A549 treated with CORT108297 at 1 μM for 4 hours (cell line): ENCODE results near the gene SLC10A7. TPM values are rescaled to one million over a fixed set of nuclear protein-coding genes. Genes with fewer than 3 reads are reported as not detected.

Experiments
- total RNA-seq: library from RNA; stranded (reverse); fragments of 200-300 nt; extraction: Qiagen RNA extraction; gene quantifications from 5 replicates; pipeline ENCODE4 v1.2.3, GENCODE V29; 2022

Gene SLC10A7, protein sequence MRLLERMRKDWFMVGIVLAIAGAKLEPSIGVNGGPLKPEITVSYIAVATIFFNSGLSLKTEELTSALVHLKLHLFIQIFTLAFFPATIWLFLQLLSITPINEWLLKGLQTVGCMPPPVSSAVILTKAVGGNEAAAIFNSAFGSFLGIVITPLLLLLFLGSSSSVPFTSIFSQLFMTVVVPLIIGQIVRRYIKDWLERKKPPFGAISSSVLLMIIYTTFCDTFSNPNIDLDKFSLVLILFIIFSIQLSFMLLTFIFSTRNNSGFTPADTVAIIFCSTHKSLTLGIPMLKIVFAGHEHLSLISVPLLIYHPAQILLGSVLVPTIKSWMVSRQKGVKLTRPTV
- 2.0 to 2.9 TPM (median 2.5 TPM) in 5 replicates for total RNA-seq

DNA sequence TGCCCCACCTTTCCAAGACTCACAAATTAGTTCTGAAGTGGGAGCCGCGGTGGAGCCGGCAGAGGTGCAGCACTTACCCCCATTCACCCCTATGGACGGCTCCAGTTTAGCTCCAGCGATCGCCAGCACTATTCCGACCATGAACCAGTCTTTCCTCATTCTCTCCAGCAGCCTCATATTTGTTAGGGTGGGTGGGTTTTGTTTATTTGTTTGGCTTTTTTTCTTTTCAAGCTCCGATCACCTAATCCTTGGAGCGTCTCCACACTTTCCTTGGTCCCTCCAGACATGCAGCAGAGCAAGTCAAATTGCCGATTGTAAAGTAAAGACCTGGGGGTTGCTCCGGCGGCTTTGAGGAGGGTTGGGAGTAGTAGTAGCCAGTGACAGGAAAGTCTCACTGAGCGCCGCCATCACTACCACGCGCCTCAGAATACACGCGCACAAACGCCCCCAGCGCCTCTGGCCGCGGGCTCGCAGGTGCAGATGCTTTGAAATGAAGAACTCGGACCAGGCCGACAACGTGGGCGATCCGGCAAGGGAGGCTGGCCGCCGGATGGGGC lies at the start of gene SLC10A7:
SLC10A7 (minus strand) TSS at position 400 of the 557 bp plus-strand sequence; CDS start at position 177, 223 bp downstream.

GRCh38 chr4:146214238-146214637 lies 307.5 kb downstream of the SLC10A7 start, which contains the start of gene REELD1:
REELD1 (plus strand) TSS chr4:146214538; CDS start chr4:146216953, 2,415 bp downstream.

Other genes with a start within 250 kb of the SLC10A7 start
- gene POU4F2, start 117.0 kb upstream of the SLC10A7 start, total RNA-seq: not detected in 5 replicates